GM19328 (cell line): ENCODE results near the gene FYN.

Source experiments
- ATAC-seq: cut with Tn5 transposase; IDR thresholded peaks from one replicate; pipeline ENCODE4 v1.9.1; 2021; ENCODE audit warnings: mild to moderate bottlenecking, moderate library complexity; ENCODE audit not compliant: unreplicated experiment

The FYN gene

GRCh38 chr6:111734068-111735061, 138.9 kb downstream of the FYN start:
- no peak for ATAC-seq

GRCh38 chr6:111732390-111732789, 140.9 kb downstream of the FYN start:
- ATAC-seq: no peak

- no peak for ATAC-seq
These were observed 141.6 kb downstream of the FYN start for GRCh38 chr6:111731456-111732195.

- ATAC-seq: no peak
These were observed 142.4 kb downstream of the FYN start for GRCh38 chr6:111730864-111731263.

- no peak for ATAC-seq
These were observed 145.4 kb downstream of the FYN start for GRCh38 chr6:111727802-111728201.

- no peak for ATAC-seq
These were observed 146.2 kb downstream of the FYN start for GRCh38 chr6:111727041-111727440.

- ATAC-seq: no peak
These were observed 147.7 kb downstream of the FYN start for GRCh38 chr6:111725446-111726112.

GRCh38 chr6:111724505-111724904, 148.7 kb downstream of the FYN start:
- ATAC-seq: peak; percentile 96

- ATAC-seq: peak; percentile 7
These were observed 149.2 kb downstream of the FYN start for GRCh38 chr6:111724039-111724438.

- ATAC-seq: no peak
These were observed 149.8 kb downstream of the FYN start for GRCh38 chr6:111723412-111723970.

- no peak for ATAC-seq
These were observed 151.0 kb downstream of the FYN start for GRCh38 chr6:111722179-111722731.

GRCh38 chr6:111721753-111722154, 151.5 kb downstream of the FYN start:
- ATAC-seq: no peak

GRCh38 chr6:111720931-111721496, 152.2 kb downstream of the FYN start:
- no peak for ATAC-seq

- no peak for ATAC-seq
These were observed 154.3 kb downstream of the FYN start for GRCh38 chr6:111718990-111719389.

GRCh38 chr6:111718326-111718725, 154.9 kb downstream of the FYN start:
- ATAC-seq: no peak

- ATAC-seq: no peak
These were observed 155.6 kb downstream of the FYN start for GRCh38 chr6:111717621-111718020.

GRCh38 chr6:111716325-111716724, 156.9 kb downstream of the FYN start:
- no peak for ATAC-seq

GRCh38 chr6:111715321-111715720, 157.9 kb downstream of the FYN start:
- no peak for ATAC-seq

GRCh38 chr6:111714416-111715270, 158.6 kb downstream of the FYN start:
- no peak for ATAC-seq
